ENCODE measurements around the gene TNPO2.

Gene TNPO2

GRCh38 chr19:12652219-12652618 lies 71.5 kb downstream of the TNPO2 start:
- no peak for DNase-seq

- no peak for DNase-seq
These were observed 73.8 kb downstream of the TNPO2 start for GRCh38 chr19:12649941-12650340.

All from anterior cingulate cortex (tissue), 58 donors.